ENCODE results near the gene SNRPB.
A peak's percentile ranks its signal among the peaks of the same experiment; 100 is the strongest.
"Not testable (repeated sequence)": the region's sequence is repeated elsewhere in the genome, so short reads cannot be mapped to it uniquely, and the experiment has no call there.

SNRPB gene

DNA sequence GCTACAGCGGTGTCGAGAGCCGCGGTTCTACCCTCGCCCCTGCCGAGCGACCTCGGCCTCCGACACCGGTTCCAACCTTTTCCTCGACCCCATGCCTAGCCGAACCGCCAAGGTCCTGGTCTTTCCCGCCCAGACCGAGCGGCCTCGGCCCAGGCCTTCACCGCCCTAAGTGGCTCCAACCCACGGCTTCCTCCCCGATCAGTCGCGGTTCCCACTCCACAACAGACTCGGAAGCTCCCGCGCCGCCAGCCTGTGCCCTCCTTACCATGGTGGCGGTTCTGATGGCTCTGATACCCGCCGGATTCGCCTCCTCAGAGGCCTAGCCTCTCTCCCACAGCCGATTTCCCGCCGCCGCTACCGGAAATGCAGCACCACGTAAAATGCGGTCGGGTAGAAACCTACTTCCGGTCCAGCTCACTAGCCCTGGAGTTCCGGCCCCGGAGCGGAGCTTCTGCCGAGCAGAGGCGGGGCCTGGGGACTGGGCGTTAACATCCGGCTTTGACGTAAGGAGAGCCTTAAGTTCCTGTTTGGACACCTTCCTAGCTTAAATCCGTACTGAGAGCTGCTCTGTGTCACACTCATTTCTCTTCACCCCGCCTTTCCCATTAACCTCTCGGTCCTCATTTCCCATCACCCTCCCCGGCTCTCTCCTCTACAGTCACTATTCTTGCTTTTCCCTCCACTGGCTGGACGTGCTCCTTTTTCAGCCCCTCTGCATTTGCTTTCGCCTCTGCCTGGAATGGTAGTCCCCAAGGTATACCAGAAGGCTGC lies at the start of gene SNRPB:
SNRPB (minus strand) TSS at position 367 of the 771 bp plus-strand sequence; CDS start at position 268, 99 bp downstream.
- DNase-seq = peak; percentile 98

DNA sequence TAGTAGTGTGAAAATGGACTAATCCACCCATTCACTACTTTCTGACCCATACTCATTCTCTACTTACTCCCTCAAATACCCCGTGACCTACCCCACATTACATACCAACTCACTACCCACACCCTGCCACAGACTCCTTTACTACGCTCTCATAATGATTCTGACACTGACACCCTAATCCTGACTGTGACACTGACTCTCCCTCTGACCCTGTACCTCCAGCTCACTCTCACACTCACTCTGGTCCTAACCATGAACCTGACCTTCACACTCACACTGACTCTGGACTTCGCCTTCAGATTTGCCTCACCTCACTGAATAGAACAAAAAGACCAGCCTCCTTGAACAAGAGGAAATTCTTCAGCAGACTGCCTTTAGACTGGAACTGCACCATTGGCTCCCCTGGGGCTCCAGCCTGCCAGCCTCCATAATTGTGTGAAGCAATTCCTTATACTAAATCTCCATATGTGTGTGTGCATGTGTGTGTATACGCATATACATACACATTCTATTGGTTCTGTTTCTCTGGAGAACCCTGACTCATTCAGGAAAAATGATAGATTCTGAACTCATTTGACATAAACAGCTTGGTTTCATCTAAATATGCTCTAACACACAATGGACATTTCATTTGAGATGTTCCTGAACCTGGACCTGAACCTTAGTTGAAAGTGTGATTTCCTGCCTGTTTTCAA lies 48.7 kb upstream of the SNRPB start:
- no peak for DNase-seq

DNA sequence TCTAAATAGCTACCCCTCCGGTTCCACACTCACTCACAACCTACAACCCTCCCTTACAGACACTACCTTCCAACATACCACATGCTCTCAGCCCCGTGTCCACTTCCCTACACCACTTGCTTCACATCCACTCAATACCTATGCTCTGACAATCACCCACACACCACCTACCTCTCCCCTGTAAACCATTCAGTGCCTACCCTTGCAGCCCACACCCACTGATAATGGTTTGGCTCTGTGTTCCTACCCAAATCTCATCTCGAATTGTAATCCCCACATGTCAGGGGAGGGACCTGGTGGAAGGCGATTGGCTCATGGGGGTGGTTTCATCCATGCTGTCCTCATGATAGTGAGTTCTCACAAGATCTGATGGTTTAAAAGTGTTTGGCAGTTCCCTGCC lies 48.0 kb upstream of the SNRPB start:
- no peak for DNase-seq

DNA sequence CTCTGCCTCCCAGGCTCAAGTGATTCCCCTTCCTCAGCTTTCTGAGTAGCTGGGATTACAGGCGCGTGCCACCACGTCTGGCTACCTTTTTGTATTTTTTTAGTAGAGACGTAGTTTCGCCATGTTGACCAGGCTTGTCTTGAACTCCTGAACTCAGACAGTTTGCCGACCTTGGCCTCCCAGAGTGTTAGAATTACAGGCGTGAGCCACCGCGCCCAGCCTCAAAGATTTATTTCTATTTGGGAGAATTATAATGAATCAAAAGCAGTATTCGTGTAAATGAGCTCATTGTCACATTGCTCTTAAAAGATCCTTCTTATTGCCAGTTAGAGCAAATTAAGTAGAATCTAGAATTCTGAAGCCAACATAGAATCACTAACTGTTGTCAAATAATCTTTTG lies 47.5 kb upstream of the SNRPB start:
- no peak for DNase-seq

DNA sequence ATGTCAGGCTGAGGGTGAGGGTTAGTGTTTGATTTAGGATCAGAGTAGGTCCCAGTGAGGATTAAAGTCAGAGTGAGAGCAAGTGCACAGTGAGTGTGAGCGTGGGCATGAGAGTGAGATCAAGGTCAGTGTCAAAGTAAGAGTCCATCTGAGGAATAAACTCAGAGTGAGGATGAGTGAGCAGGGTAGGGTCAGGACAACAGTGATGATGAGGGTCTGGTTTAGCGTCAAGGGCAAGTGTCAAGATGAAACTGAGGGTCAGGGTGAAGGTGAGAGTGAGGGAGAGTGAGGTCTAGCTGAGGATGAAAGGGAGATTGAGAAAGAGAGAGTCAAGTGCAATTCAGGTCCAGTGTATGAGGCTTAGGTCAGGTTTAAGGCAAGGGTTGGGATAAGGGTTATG lies 45.8 kb upstream of the SNRPB start:
- no peak for DNase-seq

DNA sequence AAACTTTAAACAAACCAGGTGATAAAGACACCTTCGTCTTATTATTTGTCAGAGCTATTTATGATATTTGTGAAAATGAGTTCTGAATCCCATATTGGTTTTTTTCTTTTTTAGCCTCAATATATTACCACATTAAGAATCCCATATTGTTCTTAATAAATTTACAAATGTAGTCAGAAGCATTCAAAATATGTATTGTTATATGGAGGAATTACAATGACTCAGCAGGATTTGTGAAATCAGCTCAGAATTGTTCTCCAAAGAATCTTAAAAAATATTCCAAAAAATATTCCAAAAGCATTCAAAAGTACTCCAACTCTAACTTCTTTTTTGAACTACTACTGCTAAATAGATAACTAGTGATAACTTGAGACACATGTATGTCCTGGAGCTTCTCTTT lies 44.6 kb upstream of the SNRPB start:
- no peak for DNase-seq

DNA sequence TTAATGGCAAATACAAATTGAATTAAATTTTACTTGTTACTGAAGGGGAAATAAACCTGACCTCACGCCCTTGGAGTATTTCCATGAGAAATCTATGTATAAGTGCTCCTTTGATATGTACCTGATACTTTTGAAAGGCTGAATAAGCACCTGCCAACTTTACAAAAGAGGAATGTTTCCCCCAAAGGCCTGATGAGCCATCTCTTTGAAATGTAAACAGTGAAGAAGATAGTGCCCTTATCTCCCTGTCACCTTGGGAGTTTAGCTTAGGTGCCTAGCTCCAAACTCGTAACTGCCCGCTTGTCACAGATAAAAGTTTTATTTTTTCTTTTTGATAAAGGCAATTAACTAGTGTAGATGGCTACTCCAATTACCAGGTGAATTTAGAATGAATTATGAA lies 39.2 kb upstream of the SNRPB start:
- DNase-seq = no peak

DNA sequence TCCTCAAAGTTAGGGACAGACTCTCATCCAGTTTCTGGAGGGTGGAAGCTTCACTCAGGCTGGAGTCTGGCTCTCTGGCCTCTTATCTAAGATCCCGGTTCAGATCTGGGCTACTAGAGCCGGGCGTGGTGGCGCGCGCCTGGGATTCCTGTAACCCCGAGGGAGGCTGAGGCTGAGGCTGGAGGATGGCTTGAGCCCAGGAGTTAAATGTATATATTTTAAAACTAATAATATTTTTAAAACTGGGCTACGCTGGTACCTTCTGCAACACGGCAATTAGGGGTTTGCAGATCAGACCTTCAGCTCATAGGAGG lies 38.8 kb upstream of the SNRPB start:
- no peak for DNase-seq

DNA sequence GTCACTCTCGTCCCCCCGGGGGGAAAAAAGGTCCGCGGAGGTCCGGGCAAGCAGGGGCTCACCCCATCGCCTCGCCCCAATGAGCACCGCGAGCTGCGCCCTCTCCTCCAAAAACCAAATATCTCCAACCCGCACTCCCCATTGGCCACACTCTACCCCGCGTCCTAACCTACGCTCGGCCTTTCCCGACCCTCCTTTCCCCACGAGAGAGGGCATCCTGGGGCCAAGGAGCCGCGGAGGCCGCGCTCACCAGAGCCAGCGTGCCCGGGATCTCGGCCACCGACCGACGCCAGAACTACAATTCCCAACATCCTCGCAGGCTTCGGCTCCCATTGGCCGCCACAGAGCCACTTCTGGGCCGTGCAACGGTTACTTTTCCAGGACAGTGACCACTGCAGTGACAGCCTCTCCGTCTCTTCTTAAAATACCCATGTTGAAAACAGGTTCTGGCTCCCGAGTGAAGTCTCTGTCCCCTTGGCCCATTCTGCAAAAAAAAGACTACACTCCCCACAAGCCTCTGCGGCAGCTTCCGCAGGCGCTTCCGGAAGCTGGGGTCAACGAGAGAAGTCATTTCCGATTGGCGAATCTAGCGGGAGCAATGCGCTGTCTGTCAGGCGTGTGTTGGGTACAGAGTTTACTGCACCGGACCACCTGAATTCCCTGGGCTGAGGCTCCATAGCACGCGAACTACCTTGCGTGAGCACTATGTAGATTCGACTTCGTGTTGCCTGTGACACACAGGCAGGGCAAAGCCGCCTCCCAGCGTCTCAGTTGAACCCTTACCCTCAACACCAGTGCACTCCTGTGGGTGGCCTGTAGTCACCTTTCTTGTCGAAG lies 38.3 kb upstream of the SNRPB start, which contains the start of gene ZNF343:
ZNF343 (minus strand) TSS at position 285 of the 837 bp plus-strand sequence. CDS start 15,020 bp downstream, outside the sequence.
- peak; percentile 82 for DNase-seq

DNA sequence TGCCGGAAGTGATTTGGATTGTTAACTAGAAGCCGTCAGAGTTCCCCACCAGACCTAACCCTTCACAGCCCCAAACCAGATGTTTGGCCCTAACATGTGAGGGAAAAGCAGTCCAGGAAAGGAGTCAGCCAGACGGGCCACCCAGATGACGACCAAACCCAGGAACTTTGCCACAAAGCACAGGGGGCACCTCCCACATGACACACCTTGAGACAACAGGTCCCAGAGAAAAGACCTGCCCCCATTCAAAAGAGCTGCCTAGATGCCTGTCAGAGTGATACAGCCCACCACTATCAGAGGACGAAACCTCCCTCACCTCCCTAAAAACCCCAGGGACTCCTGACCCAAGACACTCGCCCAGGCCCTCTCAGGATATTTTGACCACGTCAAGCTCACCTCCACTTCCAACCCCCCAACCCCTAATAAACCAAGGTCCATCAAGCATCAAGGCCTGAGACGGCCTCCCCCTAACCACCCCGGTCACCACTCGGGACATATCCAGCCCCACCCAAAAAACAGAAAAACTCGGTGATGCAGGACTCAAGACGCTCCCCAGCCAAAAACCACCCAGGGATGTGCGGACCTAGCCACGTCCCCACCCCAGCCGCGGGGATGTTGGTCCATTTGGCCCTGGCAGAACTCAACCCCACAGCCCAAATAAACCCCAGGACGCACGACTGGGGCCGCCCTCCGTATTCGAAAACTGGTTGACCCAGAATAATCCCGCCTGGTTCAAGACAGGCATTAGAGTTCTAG lies 37.5 kb upstream of the SNRPB start:
- DNase-seq = no peak

DNA sequence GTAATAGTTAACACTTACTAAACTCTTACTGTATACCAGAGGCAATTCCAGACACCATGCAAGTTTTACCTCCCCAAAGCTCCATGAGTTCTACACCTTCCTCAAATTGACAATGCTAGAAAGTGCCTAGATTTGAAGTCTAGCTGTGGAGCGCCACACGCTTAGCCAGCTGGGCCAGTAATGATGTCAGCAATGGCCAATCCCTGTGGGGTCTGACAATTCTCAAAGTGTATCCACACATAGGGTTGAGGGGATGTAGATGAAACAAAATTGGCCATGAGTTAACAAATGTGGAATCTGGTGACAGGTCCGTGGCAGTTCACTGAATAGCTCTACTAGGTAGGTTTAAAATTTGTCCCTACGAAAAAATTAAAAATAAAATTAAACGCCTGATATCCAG lies 36.9 kb upstream of the SNRPB start:
- no peak for DNase-seq

DNA sequence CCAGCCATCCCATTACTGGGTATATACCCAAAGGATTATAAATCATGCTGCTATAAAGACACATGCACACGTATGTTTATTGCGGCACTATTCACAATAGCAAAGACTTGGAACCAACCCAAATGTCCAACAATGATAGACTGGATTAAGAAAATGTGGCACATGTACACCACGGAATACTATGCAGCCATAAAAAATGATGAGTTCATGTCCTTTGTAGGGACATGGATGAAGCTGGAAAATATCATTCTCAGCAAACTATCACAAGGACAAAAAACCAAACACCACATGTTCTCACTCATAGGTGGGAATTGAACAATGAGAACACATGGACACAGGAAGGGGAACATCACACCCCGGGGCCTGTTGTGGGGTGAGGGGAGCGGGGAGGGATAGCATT lies 35.8 kb upstream of the SNRPB start:
- DNase-seq = not testable (repeated sequence)

DNA sequence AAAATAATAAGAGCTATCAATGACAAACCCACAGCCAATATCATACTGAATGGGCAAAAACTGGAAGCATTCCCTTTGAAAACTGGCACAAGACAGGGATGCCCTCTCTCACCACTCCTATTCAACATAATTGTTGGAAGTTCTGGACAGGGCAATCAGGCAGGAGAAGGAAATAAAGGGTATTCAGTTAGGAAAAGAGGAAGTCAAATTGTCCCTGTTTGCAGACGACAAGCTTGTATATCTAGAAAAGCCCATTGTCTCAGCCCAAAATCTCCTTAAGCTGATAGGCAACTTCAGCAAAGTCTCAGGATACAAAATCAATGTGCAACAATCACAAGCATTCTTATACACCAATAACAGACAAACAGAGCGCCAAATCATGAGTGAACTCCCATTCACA lies 34.2 kb upstream of the SNRPB start:
- DNase-seq = not testable (repeated sequence)

DNA sequence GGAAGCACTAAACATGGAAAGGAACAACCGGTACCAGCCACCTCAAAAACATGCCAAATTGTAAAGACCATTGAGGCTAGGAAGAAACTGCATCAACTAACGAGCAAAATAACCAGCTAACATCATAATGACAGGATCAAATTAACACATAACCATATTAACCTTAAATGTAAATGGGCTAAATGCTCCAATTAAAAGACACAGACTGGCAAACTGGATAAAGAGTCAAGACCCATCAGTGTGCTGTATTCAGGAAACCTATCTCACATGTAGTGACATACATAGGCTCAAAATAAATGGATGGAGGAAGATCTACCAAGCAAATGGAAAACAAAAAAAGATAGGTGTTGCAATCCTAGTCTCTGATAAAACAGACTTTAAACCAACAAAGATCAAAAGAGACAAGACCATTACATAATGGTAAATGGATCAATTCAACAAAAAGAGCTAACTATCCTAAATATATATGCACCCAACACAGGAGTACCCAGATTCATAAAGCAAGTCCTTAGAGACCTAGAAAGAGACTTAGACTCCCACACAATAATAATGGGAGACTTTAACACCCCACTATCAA lies 32.3 kb upstream of the SNRPB start:
- not testable (repeated sequence) for DNase-seq

DNA sequence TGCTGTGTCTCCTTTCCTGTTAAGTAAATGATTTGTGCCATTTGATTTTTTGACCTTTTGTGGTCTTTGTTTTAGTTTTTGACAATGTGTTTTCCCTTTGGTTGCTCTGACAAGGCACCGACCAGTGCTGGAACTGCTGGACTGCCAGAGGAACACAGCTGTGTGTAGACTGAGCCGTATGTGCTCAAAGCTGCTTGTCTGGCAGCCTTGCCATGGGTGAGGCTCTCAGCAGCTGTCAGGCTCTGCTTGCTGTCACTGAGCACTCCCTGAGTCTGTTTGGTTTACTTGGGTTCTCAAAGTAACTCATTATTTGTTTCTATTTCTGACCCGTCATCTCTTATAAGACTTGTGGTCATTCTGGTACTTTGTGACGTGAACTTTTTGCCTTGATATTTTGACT lies 15.1 kb upstream of the SNRPB start:
- no peak for DNase-seq

DNA sequence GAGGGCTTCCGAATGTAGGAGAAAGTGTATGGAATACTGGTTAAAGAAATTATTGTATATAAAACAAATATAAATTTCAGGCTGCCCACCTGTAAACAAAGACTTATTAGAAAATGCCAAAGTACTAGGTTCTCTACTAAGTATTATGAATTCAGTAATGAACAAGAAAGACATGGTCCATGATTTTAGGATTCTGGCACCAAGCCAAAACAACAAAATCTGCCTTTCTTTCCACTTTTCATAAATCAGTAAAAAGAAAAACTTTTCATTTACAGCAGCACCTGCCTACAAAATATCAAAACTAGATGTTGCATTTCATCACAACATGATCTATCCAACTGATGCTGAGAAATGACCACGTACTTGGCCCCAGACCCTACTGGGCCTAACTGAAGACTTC lies 14.5 kb upstream of the SNRPB start:
- no peak for DNase-seq

DNA sequence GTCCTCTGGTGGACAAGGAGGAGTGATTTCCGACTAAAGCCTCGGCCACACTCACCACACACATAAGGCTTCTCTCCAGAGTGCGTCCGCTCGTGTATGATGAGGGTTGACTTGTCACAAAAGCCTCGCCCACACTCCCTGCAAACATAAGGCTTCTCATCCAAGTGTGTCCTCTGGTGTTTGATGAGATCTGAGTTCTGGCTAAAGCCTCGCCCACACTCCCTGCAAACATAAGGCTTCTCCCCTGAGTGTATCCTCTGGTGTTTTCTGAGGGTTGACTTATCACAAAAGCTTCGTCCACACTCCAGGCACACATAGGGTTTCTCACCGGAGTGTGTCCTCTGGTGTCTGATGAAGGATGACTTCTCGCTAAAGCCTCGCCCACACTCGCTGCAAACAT lies 12.9 kb upstream of the SNRPB start:
- DNase-seq = no peak

DNA sequence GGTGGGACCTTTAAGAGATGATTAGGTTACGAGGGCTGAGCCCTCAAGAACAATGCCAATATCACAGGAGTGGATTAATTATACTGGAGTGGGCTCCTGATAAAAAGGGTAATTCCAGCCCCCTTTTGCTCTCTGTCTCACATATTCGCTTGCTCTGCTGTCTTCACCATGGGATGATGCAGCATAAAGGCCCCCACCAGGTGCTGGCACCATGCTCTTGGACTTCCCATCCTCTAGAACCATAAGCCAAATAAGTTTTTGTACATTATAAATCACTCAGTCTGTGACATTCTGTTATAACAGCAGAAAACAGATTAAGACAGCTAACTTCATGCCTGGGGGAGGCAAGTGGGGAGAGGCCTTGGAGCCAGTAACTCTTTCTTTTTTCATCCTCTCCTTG lies 9.8 kb upstream of the SNRPB start:
- no peak for DNase-seq

DNA sequence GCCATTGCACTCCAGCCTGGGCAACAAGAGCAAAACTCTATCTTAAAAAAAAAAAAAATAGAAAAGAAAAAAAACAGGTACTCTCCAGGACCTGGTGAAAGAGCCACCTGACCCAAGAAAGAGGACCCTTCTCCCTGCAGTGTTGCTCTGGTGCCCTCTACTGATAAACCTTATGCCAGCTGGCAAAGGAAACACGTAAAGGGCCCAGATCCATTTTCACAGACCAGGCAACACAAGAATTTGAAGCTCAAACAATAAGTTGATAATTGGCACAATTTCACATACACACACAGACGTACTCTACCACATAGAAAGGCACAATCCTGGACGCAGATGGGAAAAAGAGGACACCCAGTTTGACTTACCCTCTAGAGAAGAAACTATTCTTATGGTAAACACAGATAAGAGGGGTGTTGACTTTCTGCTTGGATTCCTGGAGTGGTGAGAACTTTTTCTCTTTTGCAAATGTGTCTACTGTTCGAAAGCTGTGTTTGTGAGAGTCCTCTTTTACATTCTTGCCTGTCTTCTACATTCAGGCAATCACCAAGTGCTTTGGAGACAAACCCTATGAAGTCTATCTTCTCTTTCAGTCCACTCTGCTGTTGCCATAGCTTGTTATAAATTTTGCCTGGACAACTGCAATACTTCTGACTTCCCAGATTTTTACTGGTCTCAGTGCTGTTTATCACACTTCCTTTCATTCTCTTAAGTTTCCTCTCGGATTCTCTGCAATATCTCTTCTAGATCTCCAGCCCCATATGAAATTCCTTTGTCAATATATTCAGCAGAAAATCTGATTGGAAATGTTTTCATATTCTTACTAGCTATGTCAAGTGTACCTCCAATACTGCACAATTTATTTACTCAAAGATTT lies 6.4 kb upstream of the SNRPB start:
- no peak for DNase-seq

DNA sequence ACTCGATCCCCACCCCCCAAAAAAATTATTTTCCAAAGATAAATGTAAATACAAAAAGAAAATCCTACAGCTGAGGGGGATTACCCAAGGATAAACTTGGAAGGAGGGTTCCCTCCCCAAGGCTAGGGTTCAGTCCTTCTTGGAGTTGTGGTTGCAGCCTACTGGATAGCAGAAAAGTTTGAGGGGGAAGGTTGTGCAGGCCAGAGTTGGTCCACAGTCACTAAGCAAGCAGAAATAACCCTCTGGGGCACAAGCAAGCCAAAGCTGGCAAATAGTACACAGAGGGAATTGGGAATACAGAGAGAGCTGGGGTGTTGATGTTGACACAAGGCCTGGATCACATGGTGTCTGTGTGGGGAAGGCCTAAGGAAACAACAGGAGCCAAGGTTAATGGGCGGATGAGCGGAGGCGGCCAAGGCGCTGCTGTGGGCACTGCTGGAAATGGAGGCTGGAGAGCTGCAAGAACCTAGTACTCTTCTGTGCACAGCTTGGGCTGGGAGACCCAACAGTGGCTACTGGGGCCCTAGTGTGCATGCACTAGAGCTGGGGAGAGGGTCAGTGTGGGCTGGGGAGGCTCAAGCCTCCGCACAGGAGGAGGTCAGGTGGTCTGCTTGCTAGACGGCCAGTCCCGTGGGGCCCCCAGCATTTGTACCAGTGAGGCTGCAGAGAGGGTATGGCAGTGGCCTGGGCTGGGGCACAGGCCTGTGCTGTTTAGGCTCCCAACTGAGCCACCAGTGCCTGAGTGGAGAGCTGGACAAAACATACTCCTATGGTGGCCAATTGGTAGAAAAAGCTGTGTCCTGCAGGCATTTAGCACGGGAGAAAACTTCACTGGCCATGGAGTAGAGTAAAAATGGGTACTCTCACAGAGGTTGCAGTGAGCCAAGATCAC lies 5.5 kb upstream of the SNRPB start:
- no peak for DNase-seq

All from CD4-positive, alpha-beta T cell treated with Interleukin-17A for 1 hour (primary cell).